Activated naive CD4-positive, alpha-beta T cell treated with anti-CD3 and anti-CD28 coated beads, Interleukin-2, amount 50 U/mL, for 72 hours (primary cell): ENCODE measurements around the gene INSYN2B. TPM values are rescaled to one million over a fixed set of nuclear protein-coding genes. Genes with fewer than 3 reads are reported as not detected.

Experiments used
- ATAC-seq, 2 donors: fragments of 150-1000 bp; cut with Tn5 transposase; 2 replicates each; pipeline ENCODE4 v1.10.0; 2021; ENCODE audit warnings: mild to moderate bottlenecking in 2 of 2, moderate library complexity in 2 of 2
- DNase-seq, 2 donors: peaks; one replicate each; pipeline ENCODE4 v3.0.0; 2021 to 2022; ENCODE audit warnings: low spot score in 2 of 2
- H3K27ac Mint-ChIP-seq, 2 donors: one replicate each; pipeline ENCODE4 v1.8.0; 2022; ENCODE audit warnings: mild to moderate bottlenecking in 2 of 2, mixed read lengths in 2 of 2
- H3K36me3 Mint-ChIP-seq, 2 donors: one replicate each; pipeline ENCODE4 v1.8.0; 2022; ENCODE audit warnings: mixed read lengths in 2 of 2
- H3K9me3 Mint-ChIP-seq, 2 donors: one replicate each; pipeline ENCODE4 v1.8.0; 2022; ENCODE audit warnings: mixed read lengths in 2 of 2
- total RNA-seq, 2 donors: library from RNA; stranded (reverse); gene quantifications; one replicate each; pipeline ENCODE4 v1.2.3, GENCODE V29; 2022

INSYN2B gene
- total RNA-seq, 2 donors from 2014 or later, result not detected

DNA sequence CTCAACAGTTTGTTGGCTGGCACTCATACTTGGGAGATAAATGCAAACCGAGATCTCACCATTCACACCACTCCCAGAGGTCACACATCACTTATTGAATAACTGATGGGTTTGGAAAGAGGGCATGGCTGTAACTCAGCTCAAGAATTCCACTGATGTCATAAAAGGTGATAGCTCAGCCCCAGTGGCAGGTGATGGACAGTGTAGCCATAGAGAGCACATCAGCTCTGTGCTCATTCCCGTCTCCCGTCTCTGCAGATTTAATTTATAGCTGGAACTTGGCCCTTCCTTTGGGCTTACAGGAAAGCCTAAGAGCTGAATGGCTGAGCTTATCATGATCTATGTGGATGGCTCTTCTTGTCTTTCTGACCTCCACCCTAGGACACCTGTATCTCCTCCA is 59.8 kb downstream of the INSYN2B start:
- DNase-seq, result no peak
- peaks cover 0 to 13% of the 10 kb centered on the region in 2 donors for H3K36me3 Mint-ChIP-seq
- no peak overlapping the region for H3K27ac Mint-ChIP-seq
- H3K9me3 Mint-ChIP-seq, result no peaks in the 10 kb centered on the region
- no peak for ATAC-seq

DNA sequence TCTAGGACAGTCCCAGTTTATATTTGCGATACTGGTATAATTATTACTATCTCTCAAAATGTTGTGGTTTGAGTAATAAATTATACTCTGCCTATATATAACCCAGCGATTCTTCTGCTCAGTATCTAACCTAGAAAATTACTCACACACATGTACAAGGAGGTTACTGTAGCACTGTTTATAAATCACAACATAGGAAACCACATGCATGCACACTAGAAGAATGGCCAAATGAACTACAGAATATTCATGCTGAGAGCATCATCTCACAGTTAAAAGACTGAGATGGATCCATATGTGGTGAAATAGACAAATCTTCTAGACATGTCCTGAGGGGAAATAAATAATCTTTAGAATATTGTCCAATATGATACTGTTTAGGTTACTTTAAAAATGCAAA is 62.1 kb downstream of the INSYN2B start:
- ATAC-seq (no peak), DNase-seq (no peak)
- Mint-ChIP-seq H3K9me3 (no peaks in the 10 kb centered on the region), H3K36me3 (no peaks in the 10 kb centered on the region), H3K27ac (no peak overlapping the region)

DNA sequence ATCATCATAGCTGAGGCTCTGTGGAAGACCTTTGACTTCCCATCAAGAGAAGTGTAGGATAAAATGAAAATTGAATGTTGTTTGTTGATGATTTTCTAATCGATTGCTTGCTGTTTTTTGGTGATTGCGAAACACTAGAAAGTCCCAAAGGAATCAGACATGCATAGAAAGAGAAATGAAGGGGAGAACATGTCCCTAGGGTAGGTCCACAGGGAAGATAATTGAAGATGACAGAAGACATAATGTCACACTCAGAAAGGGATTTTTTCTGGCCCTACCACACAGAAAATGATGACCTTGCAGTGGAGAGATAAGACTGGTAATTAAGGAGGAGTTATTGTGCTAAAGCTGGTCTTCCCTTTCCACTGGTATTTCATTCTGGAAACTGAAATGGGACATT is 62.8 kb downstream of the INSYN2B start:
- ATAC-seq, result no peak
- H3K36me3 Mint-ChIP-seq, result no peaks in the 10 kb centered on the region
- no peaks in the 10 kb centered on the region for H3K9me3 Mint-ChIP-seq
- DNase-seq, result no peak
- no peak overlapping the region for H3K27ac Mint-ChIP-seq

GRCh38 chr5:169914766-169915165 is 65.5 kb downstream of the INSYN2B start:
- ATAC-seq (no peak), DNase-seq (no peak)
- no peaks in the 10 kb centered on the region for H3K36me3 Mint-ChIP-seq
- no peak overlapping the region for H3K27ac Mint-ChIP-seq
- no peaks in the 10 kb centered on the region for H3K9me3 Mint-ChIP-seq

GRCh38 chr5:169913479-169913878 is 66.8 kb downstream of the INSYN2B start:
- no peaks in the 10 kb centered on the region for H3K36me3 Mint-ChIP-seq
- no peak overlapping the region for H3K27ac Mint-ChIP-seq
- no peak for DNase-seq
- no peaks in the 10 kb centered on the region for H3K9me3 Mint-ChIP-seq
- no peak for ATAC-seq

DNA sequence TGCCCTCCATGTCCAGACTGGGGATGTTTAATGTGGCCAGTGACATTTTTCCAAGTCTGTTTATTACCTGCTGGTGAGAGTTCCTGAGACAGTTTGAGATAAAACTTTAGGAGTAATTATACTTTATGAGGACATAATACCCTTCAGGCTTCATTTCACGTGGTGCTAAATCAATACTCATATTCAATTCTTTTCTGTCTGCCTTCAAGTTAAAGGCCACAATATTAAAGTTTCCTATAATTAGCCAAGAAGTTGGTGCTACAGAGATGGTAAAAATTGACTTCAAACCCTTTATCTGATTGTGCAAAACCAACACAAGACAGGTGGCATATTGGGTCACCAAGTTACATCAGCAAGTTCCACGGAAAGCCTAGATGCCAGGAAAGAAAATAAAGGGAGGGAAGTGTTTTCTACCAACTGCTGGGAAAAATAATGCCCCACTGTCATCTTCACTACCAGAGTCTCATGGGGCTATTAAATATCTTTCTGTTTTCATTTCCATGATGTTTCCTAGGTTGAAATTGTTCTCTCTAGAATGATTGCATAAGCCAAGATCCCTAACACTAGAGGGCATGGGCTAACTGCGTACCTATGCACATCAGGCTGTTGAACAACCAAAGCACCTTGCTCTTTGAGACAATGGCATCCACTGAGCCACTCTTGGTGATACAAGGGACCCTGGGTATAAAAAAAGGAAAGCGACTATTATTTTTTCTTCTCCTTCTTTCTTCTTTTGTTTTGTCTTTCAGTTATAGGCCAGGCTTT is 68.7 kb downstream of the INSYN2B start:
- Mint-ChIP-seq H3K9me3 (no peaks in the 10 kb centered on the region), H3K27ac (no peak overlapping the region), H3K36me3 (no peaks in the 10 kb centered on the region)
- no peak for ATAC-seq
- DNase-seq, result no peak

GRCh38 chr5:169910393-169910792 is 69.9 kb downstream of the INSYN2B start:
- Mint-ChIP-seq H3K36me3 (no peaks in the 10 kb centered on the region), H3K27ac (no peak overlapping the region), H3K9me3 (no peaks in the 10 kb centered on the region)
- DNase-seq (no peak), ATAC-seq (no peak)

DNA sequence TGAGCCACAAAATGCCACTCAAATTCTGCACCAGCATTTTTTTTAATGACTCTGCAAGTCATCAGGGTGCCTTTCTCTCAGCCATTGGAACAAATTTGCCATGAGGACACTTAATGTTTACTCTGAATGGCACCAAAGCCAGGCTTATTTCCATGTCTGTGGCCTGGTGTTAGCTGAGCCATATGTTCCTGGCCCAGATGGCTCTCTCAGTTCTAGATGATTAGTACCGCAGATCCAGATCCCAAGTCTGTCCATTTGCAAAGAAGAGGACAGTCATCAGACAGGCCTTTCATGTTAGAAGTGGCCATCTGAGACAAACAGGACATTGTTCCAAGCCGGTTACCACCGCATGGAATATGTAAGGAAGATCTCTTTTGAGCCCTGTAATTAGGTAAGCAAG is 70.3 kb downstream of the INSYN2B start:
- Mint-ChIP-seq H3K27ac (no peak overlapping the region), H3K36me3 (no peaks in the 10 kb centered on the region), H3K9me3 (no peaks in the 10 kb centered on the region)
- ATAC-seq, result no peak
- no peak for DNase-seq

GRCh38 chr5:169908864-169909263 is 71.4 kb downstream of the INSYN2B start:
- no peaks in the 10 kb centered on the region for H3K9me3 Mint-ChIP-seq
- H3K27ac Mint-ChIP-seq, result no peak overlapping the region
- H3K36me3 Mint-ChIP-seq, result no peaks in the 10 kb centered on the region
- ATAC-seq (no peak), DNase-seq (no peak)

- ATAC-seq (no peak), DNase-seq (no peak)
- H3K27ac Mint-ChIP-seq, result peak overlapping the region in 1 of 2 donors; percentile 9
- no peaks in the 10 kb centered on the region for H3K9me3 Mint-ChIP-seq
- no peaks in the 10 kb centered on the region for H3K36me3 Mint-ChIP-seq
These were observed 73.3 kb downstream of the INSYN2B start for GRCh38 chr5:169906745-169907649.

DNA sequence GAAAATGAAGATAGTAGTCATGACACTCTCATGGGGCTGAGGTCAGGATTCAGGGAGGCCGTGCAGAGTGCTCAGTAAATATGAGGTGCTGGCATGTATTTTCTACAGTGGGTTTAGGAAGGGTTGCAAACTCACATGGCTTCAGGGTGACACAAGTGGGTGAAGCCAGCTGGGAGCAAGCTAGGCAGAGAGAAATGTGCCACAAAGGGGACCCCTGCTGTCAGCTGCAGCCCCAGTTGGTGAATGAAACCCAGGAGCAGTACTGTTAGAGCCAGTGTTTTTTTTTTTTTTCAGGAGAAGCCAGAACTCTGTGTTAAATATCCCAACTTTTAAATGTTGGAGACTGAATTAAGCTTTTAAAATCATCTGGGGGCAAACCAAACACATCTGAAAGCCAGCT is 75.3 kb downstream of the INSYN2B start:
- no peak for DNase-seq
- Mint-ChIP-seq H3K9me3 (no peaks in the 10 kb centered on the region), H3K27ac (peak overlapping the region; percentile 42 to 52), H3K36me3 (peaks cover 0 to 8% of the 10 kb centered on the region in 2 donors)
- ATAC-seq, result no peak

GRCh38 chr5:169904508-169904907 is 75.8 kb downstream of the INSYN2B start:
- Mint-ChIP-seq H3K27ac (peak overlapping the region in 1 of 2 donors; percentile 42), H3K36me3 (peaks cover 0 to 8% of the 10 kb centered on the region in 2 donors), H3K9me3 (no peaks in the 10 kb centered on the region)
- DNase-seq (no peak), ATAC-seq (no peak)

- peaks cover 0 to 10% of the 10 kb centered on the region in 2 donors for H3K36me3 Mint-ChIP-seq
- no peaks in the 10 kb centered on the region for H3K9me3 Mint-ChIP-seq
- DNase-seq, result no peak
- peak overlapping the region in 1 of 2 donors; percentile 42 for H3K27ac Mint-ChIP-seq
- ATAC-seq, result no peak
These were observed 76.2 kb downstream of the INSYN2B start for GRCh38 chr5:169904059-169904458.

DNA sequence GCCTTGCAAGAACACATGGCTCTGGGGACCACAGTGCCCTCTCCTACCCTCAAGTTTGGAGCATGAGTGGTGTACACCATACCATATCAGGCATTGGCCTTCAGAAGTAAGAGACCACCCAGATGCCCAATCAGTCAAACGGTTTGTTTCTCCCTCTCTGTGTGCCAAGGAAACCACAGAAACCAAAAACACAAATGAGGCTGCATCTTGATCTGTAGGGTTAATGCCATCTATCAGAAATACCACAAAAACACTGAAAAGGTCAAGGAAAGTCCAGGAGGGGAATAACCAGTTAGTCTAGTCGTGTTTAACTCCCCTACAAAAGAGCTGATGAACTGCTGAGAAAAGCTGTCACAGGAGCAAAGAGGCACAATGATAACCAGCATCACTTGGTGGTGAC is 78.4 kb downstream of the INSYN2B start:
- peak in 1 of 2 donors; percentile 51 for ATAC-seq
- Mint-ChIP-seq H3K27ac (peak overlapping the region; percentile 4 to 38), H3K9me3 (peaks cover 0 to 3% of the 10 kb centered on the region in 2 donors), H3K36me3 (peaks cover 6 to 17% of the 10 kb centered on the region in 2 donors)
- no peak for DNase-seq

- Mint-ChIP-seq H3K27ac (peak overlapping the region in 1 of 2 donors; percentile 46), H3K36me3 (peaks cover 6 to 26% of the 10 kb centered on the region in 2 donors), H3K9me3 (peaks cover 0 to 3% of the 10 kb centered on the region in 2 donors)
- ATAC-seq, result no peak
- DNase-seq, result no peak
These were observed 82.8 kb downstream of the INSYN2B start for GRCh38 chr5:169897481-169897880.

- Mint-ChIP-seq H3K36me3 (peaks cover 6 to 26% of the 10 kb centered on the region in 2 donors), H3K27ac (peak overlapping the region in 1 of 2 donors; percentile 9), H3K9me3 (peaks cover 0 to 3% of the 10 kb centered on the region in 2 donors)
- no peak for ATAC-seq
- no peak for DNase-seq
These were observed 84.4 kb downstream of the INSYN2B start for GRCh38 chr5:169895926-169896325.

GRCh38 chr5:169893571-169893970 is 86.7 kb downstream of the INSYN2B start:
- DNase-seq, result no peak
- peaks cover 0 to 2% of the 10 kb centered on the region in 2 donors for H3K9me3 Mint-ChIP-seq
- peaks cover 4 to 11% of the 10 kb centered on the region in 2 donors for H3K36me3 Mint-ChIP-seq
- no peak overlapping the region for H3K27ac Mint-ChIP-seq
- no peak for ATAC-seq
